Activated naive CD4-positive, alpha-beta T cell treated with Interleukin-2 at 50 U/mL for 16 hours (primary cell): Measurements from ENCODE around the gene SERGEF.

ENCODE experiments used
- DNase-seq: peaks from one replicate; pipeline ENCODE4 v3.0.0-alpha.2; 2020

SERGEF gene

GRCh38 chr11:17779861-17780594 is 232.8 kb downstream of the SERGEF start:
- DNase-seq = no peak

GRCh38 chr11:17778956-17779860 is 233.6 kb downstream of the SERGEF start:
- no peak for DNase-seq

DNA sequence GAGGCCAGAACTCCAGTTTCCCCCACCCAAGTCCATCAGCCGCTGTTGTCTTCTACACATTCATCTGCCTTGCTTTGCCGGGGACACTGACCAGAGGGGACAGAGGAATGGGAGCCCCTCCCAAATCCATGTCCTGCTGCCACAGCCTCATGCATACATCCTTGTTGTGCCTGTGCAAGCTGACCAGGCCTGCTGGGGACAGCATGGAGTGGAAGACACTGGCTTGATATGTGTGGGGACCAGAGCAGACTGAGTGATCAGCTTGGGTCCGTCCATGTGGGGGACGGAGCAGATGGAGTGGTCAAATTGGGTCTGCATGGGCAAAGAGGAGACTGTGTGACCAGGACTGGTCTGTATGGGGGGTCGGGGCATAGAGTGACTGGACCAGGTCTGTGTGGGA is 234.5 kb downstream of the SERGEF start:
- DNase-seq = no peak

GRCh38 chr11:17777738-17778091 is 235.1 kb downstream of the SERGEF start:
- no peak for DNase-seq

DNA sequence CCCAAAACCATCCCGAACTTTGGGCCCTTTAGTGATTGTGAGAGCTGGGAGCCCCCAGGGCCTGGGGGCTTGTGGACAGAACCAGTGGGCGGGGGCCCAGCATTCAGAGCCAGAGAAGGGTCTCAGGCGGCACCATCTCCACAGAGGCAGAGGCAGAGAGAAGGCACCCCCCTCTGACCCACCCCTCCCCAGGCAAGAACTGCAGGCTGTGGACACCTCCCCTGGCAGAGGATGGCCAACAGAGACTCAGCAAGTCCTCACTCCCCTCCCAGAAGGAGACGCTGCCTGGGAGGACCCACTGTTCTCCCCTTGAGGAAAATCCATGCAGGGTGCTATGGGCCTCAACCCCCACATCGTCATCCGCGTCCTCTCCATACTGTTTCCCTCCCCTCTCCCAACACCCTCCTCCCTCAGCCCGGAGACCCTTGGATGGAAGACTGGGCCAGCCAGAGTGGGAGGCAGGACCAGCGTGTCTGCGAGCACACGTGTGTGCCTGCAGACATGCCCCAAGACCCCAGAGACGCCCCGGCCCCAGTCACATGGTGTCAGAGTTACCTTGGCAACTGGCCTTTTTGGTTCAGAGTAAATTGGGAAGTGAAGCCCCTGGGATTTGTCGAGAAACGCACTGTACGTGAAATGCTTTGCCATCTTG is 235.6 kb downstream of the SERGEF start:
- DNase-seq = no peak

DNA sequence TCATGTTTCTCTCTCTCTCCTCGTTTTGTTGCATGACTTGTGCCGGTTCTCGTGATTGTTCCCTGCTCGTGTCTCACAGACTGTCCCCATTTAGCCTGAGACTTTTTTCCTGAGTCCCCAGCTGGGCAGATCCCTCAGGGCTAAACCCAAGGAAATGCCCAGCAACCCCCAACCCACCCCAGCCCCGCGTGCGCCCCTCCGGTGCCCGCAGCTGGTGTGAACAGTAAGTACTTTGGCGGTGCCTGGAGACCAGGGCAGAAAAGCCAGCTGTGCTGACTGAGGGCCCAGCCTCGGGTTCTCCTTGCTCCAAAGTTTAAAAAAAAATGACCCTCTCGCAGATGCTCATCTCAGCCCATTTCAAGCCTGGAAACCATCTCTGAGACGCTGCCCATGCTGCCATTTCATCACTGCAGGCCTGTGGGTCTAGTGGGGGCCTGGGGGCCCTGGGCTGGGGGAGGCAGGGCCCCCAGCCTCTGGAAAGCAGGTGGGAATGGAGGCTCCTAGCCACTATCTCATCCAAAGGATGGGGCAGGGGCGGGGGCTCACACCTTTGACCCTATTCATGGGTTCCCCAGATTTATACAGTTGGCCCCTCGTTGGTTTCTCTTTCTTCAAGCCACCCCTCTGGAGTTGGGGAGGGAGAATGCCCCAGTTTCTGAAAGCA is 236.5 kb downstream of the SERGEF start:
- DNase-seq = no peak

DNA sequence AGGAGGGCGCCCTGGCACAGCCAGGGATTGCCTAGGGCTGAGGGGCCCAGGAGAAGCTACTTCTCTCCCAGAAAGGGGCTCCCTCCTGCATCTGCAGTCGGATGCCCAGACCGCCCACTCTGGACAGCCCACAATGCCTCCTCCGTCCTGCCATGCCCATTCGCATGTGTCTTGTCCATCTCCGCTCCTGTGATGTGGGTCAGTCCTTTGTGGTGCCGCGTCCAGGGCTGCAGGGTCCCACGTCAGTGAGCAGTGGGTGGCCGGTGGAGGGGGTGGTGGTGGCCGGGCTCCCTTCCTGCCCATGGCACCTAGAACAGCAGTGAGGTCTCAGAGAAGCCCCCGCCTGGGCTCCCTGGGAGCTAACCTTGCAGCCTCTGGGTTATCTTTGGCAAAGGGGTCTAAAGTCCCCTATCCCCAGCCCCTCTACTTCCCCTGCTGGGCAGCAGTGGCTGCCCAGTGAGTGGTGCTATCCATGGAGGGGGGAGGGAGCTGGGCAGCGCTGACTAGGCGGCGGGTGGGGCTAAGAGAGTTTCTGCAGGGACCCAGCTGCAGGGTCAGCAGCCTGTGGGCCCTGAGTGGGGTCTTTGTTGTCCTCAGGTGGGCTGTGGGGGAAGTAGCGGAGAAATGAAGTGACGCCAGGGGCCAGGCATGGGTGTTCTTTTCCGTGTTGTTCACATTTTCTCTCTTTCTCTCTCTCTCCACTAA is 237.2 kb downstream of the SERGEF start:
- no peak for DNase-seq

- no peak for DNase-seq
These were observed 237.9 kb downstream of the SERGEF start for GRCh38 chr11:17775035-17775348.

DNA sequence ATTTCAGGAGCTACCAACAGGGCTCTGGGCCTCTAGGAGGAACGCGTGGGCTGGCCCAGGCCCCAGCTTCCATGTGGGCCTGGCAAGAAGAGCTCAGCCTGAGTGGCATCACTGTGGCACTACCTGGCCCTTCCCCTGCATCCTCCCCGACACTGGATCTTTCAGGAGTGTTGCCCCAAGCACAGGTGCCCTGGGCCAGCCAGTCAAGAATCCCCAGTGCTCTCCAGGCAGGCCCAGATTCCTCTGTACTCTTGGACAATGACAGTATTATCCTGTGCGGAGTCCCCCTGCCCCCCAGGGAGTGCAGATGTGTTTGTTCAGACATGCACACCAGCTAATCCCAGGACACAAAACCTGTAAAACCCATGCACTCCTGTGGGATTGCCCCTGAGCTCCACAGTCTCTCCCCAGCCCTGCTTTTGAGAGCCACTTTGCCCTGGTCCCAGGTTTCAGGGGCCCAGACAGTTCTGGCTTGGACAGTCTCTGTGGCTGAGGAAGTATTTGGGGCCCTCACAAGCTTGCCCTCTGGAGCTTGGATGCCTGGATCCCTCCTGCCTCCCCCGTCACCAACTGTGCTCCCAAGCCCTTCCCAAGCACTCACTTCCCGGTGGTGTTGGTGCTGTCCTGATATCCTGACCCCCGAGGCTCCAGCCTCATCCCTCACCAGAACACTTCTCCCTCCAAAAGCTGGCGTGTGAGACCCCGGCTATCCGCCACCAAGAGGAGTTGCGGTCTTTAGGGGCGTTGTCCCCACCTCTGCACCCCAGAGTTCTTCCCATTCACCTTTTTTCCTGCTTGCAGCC is 238.4 kb downstream of the SERGEF start:
- no peak for DNase-seq

DNA sequence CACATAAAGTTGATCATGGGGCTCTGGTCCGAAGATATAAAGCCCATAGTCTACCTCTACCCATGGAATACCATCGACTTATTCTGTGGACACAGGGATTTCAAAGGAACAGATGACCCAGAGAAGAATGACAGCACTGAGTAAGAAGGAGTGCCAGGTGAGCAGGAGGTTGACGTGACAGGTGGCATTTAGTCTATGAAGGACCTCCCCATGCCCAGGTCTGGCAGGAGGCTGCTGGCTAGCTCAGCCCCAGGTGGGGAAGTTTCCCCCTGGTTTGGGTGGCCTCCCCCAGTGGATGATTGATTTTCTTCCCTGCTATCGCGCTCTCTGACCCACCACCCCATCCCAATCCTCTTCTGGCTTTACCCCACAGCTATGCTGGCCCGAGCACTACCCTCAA is 239.2 kb downstream of the SERGEF start:
- no peak for DNase-seq

DNA sequence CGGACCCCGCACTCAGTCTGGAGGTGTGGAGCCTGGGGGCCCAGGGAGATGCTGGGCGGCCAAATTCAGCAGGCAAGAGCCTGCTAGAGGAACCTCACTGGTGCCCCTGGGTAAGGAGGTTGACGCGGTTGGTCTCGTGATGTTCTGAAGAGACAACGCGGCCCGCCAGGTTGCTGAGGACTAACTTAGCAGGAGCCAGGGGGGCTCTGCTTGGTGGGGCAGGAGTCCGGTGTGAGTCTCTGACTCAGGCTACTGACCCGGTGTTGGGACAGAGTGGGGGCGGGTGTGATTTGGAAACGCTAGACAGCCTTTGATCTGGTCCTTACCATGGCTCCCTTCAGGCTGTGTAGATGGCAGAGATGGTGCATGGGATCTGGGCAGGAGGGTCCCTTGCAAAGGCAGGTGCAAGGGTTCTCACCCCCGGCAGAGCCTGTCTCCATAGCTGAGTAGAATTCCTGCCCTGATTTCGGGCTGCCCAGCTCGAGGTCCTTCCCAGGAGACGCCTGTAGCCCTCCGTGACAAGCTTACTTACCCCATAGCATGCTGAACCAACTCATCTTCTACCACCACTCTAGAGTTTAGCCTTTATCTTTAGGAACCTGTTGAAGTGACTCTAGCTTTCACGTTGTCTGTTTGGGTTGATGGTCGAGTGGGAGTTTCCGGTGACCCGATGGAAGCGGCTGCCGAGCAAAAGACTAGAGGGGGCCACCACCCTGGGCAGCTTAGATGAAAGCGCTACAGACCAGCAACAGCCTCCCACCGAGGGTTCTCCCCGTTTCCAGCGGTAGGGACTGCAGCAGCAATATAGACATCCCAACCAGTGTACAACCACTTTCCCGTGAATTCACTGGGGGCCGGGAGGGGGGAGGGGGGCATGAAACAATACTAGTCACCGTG is 239.9 kb downstream of the SERGEF start:
- DNase-seq = no peak

DNA sequence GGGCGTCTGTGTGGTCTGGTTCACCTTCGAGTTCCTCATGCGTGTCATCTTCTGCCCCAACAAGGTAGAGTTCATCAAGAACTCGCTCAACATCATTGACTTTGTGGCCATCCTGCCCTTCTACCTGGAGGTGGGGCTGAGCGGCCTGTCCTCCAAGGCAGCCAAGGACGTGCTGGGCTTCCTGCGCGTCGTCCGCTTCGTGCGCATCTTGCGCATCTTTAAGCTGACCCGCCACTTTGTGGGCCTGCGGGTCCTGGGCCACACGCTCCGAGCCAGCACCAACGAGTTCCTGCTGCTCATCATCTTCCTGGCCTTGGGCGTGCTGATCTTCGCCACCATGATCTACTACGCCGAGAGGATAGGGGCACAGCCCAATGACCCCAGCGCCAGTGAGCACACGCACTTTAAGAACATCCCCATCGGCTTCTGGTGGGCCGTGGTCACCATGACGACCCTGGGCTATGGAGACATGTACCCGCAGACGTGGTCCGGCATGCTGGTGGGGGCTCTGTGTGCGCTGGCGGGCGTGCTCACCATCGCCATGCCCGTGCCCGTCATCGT is 240.9 kb downstream of the SERGEF start:
- DNase-seq = no peak

GRCh38 chr11:17771415-17771814 is 241.4 kb downstream of the SERGEF start:
- no peak for DNase-seq

DNA sequence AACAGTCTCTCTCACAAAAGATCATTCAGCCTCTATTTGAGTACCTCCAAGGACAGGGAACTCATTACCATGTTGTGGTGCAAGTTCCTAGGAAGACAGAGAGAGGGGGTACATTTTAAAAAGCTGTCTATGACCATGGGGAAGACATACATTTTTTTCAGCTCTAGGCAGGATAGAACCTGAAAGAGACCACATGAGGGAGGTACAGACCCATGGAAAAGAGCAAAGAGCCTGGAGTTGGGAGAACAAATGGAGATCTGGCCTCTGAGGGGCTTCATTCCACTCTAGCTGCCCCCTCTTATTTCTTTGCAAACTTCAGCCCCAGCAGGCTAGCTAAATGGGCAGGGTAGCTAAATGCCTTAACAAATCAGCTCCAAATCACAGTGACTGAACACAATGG is 241.9 kb downstream of the SERGEF start:
- no peak for DNase-seq

DNA sequence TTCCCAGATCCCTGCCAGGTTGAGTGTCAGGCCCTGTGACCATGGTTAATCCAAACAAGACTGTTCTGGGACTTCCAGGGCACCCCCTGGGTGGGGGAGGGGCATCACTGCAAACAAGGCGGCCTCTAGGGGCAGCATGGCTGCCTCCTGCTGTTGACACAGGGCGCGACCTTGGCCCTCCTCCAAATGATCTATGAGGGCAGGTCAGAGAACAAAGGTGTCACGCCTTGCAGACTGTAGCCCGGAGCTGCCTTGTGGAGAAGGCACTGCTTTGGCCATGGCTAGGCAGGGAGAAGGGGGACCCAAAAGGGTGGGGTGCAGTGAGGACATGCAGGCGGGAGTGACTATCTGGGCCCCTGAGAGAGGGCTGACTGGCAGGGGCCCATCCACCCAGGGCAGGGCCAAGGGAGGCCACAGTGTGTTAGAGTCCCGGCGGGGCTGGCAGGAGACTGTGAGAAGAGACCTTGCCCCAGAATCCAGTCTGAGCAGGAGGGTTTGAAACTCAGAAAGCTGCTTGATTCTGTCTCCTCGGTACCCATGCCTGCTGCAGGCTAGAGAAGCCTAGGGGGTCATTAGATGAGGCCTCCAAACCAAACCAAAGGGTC is 242.7 kb downstream of the SERGEF start:
- no peak for DNase-seq

DNA sequence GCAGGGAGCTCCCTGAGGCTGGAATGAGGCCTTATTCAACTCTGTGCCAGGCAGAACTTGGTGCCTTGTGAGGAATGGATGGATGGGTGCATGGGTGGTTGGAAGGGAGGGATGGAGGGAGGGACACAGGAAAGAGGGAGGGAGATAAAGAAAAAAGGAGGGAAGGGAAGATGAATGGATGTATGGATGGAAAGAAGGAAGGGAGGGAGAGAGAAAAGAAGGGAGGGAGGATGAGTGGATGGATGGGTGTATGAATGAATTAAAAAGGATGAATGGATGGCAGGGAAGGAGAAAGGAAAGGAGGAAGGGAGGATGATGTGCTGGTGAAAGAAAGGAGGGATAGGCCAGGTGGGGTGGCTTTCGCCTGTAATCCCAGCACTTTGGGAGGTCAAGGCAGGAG is 243.6 kb downstream of the SERGEF start:
- DNase-seq = no peak

DNA sequence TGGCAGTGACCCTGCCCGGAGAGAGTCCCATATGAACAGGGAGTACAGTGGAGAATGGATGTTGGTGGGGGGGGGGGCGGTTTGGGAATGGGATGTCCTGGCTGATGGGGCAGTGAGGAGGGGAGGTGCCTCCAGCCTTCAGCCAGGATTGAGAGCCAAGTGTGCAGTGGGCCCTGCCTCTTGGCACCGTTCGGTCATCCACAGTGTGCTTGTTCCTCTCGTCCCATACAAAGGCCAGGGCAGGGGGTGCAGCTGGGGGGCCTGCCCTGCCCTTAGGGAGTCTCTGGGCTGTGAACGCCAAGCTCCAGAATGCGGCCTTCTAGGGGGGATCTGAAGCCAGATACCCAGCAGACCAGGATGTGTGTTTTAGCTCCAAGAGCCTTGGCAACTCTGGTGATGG is 244.3 kb downstream of the SERGEF start:
- DNase-seq = no peak

DNA sequence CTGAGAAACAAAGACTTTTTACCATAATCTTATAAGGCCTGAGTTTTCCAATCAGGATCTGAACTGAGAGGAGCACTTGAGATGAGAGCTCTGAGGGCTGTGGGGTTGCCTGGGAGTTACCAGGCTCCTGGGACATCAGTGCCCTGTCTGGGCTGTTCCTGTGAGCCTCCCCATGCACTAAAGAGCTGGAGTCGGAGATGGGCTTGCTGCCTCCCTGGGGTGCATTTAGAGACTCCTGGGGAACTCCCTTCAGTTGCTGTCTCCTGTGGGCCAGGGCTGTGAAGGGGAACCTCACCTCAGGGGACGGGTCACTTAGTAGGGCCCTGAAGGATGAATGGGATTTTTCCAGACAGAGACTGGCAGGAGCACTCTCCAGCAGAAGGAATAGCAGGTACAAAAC is 244.9 kb downstream of the SERGEF start:
- DNase-seq = no peak

DNA sequence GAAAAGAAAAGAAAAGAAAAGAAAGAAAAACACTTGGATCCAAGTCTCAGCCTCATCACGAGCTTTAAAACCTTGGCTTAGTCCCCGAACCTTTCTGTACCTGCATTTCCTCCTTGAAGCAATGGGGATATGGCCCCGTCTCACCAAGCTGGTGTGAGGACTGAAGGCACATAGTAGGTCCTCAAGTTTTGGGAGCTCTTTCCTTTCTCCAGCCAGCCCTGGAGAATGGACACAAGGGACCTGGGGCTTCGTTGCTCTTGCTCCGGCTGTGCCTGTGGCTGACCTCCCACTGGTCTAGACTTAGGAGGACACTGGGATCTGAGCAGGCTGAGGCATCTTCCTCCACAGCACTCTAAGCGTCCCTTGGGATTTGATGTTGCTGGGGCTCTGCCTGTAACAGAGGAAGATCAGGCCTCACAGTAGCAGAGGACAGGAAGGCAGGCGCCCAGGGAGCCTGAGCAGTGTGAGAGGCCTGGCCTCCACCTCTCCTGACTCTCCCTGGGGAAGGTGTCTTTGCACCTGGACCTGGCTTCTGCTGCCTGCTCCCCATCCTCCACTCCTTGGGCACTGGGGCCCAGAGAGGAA is 245.5 kb downstream of the SERGEF start:
- no peak for DNase-seq

- no peak for DNase-seq
These were observed 246.3 kb downstream of the SERGEF start for GRCh38 chr11:17766590-17766989.
